CD4-positive, alpha-beta T cell treated with Interleukin-17A for 4 hours (primary cell): ENCODE results near the gene ZNF644.
"Not testable (repeated sequence)": the region's sequence is repeated elsewhere in the genome, so short reads cannot be mapped to it uniquely, and the experiment has no call there.

ENCODE experiments used
- DNase-seq: peaks from one replicate; pipeline ENCODE4 v3.0.0-alpha.2; 2020; ENCODE audit warnings: mixed read lengths

Gene ZNF644

DNA sequence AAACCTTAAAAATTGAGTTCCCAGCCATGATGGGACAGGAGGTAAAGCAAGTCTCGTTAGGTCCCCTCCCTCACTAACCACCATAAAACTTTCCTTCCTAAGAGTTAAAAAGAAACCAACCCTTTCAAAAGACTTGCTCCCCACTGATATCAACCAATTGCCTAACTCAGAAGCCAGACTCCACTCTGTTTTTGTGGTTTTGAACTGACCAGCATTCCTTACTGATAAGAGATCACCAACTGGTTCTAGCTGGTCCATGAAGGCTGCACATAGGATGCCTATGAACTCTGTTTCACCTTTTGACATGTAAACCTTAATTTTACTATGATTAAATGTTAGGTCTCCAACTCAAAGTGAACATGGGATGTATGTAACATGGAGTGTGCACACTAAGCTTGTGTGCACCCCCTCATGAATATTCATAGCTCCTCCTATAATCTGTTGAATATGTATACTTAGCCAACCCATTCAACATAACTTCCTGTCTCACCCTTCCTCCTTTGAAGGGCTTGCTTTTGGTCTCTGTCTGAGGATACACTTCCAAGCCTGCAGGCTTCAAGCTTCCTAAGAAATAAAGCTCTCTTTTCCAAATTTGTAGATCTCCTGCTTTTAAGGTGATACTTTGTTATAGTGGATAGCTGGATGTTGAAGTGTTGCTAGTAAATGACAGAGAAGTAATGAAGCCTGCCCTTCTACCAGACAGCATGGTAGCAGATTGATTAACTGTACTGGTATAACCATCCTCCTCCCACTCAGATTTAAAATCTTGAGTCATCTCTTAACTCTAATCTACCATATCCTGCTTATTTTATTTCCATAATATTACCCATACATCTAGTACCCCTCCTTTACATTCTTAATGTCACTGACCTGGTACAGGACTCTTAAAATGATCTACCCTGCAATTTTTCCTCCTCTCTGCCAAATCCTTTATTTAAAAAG, 95.6 kb downstream of the ZNF644 start:
- no peak for DNase-seq

- DNase-seq = no peak
These were observed 96.9 kb downstream of the ZNF644 start for GRCh38 chr1:90924982-90925381.

DNA sequence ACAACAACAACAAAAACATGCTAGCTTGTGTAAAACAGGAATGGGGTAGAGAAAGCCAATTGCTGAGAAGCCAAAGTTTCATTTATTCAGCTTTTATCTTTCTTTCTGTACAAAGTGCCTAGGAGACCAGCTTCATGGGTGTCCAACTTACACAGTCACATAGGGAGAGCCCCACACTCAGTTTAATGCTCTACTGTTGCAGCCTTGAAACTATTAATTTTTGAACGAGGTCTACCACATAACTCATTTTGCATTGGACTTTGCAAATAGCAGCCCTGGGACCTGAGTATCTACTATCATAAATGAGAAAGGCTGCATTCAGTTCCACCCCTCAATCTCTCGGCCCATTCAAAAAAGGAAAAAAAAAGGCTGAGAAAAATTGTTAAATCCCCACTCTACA, 98.8 kb downstream of the ZNF644 start:
- no peak for DNase-seq

GRCh38 chr1:90922202-90922601, 99.6 kb downstream of the ZNF644 start:
- DNase-seq = no peak

- no peak for DNase-seq
These were observed 101.9 kb downstream of the ZNF644 start for GRCh38 chr1:90919900-90920299.

GRCh38 chr1:90919190-90919719, 102.6 kb downstream of the ZNF644 start:
- no peak for DNase-seq

DNA sequence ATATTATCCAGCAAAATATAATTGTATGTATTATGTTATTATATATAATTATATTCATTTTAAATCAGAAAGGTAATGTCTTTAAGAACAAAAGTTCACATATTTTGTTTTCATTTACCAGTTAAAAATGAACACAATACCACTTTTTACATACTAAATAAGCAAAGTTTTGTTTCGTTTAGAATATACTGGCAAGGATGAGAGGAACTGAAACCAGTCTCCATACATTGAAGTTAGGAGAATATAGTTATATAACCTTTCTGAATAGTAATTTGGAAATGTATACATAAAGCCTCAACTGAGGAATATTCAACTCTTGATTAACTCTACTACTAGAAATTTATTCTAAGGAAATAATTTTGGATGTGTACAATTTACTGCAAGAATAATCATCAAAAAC, 110.5 kb downstream of the ZNF644 start:
- DNase-seq = no peak

GRCh38 chr1:90902672-90903071, 119.2 kb downstream of the ZNF644 start:
- DNase-seq = no peak

GRCh38 chr1:90899263-90899662, 122.6 kb downstream of the ZNF644 start:
- DNase-seq = no peak

GRCh38 chr1:90893679-90894078, 128.2 kb downstream of the ZNF644 start:
- DNase-seq = not testable (repeated sequence)

DNA sequence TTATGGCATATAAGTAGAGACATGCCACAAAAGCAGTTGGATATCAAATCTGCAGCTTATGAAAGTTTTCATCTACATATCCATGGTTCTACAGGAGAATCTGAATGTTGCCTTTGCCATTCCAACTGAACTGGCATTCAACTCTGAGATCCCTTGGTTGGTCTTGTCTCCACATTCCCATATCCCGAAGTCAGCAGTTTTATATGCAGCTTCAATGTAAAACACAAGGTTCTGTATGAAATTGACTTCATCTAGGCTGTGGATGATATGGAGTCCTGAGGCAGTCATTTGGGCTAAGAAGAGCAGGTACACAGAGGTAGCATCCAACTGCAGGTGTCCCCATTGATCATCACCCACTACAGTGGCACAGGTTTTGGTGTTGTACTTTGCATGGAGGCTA, 129.0 kb downstream of the ZNF644 start:
- DNase-seq = not testable (repeated sequence)

DNA sequence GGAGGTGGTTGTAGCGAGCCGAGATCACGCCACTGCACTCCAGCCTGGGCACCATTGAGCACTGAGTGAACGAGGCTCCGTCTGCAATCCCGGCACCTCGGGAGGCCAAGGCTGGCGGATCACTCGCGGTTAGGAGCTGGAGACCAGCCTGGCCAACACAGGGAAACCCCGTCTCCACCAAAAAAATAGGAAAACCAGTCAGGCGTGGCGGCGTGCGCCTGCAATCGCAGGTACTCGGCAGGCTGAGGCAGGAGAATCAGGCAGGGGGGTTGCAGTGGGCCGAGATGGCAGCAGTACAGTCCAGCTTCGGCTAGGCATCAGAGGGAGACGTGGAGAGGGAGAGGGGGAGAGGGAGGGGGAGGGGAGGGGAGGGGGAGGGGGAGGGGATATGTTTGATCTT, 129.6 kb downstream of the ZNF644 start:
- not testable (repeated sequence) for DNase-seq

DNA sequence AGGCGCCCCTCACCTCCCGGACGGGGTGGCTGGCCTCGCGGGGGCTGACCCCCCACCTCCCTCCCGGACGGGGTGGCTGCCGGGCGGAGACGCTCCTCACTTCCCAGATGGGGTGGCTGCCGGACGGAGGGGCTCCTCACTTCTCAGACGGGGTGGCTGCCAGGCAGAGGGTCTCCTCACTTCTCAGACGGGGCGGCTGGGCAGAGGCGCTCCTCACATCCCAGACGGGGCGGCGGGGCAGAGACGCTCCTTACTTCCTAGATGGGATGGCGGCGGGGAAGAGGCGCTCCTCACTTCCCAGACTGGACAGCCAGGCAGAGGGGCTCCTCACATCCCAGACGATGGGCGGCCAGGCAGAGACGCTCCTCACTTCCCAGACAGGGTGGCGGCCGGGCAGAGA, 130.1 kb downstream of the ZNF644 start:
- not testable (repeated sequence) for DNase-seq

DNA sequence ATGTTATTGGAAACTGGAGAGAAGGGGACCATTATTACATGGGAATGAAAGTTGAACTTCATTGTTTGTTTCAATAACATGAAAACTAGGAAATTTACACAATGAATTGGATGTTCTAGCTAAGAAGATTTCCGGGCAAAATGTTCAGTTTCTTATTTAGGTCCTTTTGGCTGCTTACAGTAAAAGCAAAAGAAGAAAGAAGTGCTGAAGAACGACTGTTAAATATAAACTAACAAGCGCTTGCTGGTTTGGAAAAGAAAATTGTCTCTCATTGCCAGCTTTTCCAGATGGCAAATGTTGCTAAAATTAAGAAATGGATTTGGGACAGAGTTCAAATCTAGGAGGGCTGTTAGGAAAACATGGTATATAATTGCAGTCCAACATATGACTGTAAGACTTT, 139.6 kb downstream of the ZNF644 start:
- no peak for DNase-seq

DNA sequence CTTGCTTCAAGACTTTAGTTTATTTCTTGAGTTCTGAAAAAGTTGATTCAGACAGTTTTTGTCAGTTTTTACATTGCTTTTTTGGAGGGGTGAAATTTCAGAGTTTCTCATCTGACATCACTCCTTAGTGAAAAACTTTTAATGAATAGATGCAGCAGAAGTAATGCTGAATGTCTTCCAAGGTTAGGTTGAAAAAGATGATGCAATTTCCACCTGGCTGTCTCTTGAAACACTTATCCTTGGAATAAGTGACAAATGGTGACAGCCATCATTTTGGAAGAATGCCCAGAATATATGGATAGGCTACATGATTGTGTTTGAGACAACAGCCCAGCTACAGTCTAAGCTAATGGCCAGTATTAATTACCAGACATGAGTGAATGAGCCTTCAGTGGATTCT, 140.8 kb downstream of the ZNF644 start:
- DNase-seq = no peak

GRCh38 chr1:90879281-90879680, 142.6 kb downstream of the ZNF644 start:
- DNase-seq = no peak

GRCh38 chr1:90876101-90876500, 145.7 kb downstream of the ZNF644 start:
- no peak for DNase-seq
